ENCODE data around the gene SARNP.

Gene SARNP

GRCh38 chr12:55723516-55724225 is 93.9 kb downstream of the SARNP start:
- DNase-seq: no peak

DNA sequence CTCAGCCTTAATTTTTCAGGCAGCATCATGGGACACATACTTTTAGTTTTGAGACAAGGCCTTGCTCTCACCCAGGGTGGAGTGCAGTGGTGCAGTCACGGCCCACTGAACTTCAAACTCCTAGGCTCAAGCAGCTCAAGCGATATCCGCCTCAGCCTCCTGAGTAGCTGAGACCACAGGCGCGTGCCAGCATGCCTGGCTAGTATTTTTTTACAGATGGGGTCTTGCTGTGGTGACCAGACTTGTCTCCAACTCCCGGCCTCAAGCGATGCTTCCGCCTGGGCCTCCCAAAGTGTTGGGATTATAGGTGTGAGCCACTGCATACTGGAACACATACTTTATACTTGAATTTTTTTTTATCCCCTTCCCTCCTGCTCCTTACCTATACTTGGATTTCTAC is 94.6 kb downstream of the SARNP start:
- DNase-seq: no peak

- DNase-seq: no peak
Measured at GRCh38 chr12:55721601-55722213, 95.8 kb downstream of the SARNP start.

DNA sequence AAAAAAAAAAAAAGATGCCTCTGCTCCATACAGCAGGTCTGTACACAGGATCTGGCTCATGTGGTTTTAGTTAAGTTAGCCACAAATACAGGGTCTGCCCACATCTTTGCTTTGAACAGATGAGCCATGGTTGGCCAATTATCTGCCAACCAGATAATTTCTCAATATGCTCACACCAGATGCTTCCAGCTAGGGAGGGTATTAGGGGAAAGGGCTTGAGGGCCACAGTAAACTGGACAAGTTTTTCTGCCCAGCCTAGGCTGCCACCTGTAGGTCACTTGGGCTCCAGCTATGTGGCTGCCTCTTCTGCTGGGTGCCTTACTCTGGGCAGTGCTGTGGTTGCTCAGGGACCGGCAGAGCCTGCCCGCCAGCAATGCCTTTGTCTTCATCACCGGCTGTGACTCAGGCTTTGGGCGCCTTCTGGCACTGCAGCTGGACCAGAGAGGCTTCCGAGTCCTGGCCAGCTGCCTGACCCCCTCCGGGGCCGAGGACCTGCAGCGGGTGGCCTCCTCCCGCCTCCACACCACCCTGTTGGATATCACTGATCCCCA is 96.6 kb downstream of the SARNP start:
- DNase-seq: no peak

DNA sequence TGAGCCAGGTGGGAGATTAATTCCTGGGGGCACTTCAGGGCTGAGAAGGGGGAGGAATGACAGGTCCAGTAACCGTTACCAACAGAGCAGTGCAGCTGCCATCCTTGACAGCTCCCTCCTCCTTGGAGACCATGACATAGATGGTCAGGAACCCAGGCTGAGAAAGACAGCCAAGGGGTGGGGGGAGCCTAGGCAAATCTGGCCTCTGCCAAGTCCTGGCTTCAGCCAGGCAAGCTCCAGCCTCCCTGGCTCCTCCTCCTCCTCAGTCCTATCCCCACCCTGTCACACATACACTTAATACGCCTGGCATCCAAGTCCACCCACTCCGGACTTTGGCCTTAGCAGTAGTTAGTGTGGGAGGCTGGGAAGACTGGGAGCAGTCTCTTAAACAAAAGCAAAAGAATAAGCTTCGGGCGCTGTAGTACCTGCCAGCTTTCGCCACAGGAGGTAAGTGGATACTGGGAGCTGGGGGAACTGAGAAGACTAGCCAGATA is 97.4 kb downstream of the SARNP start, which contains the start of gene RDH5:
RDH5 (plus strand) TSS at position 323 of the 494 bp plus-strand sequence. CDS start 792 bp downstream, outside the sequence.
- DNase-seq: no peak

DNA sequence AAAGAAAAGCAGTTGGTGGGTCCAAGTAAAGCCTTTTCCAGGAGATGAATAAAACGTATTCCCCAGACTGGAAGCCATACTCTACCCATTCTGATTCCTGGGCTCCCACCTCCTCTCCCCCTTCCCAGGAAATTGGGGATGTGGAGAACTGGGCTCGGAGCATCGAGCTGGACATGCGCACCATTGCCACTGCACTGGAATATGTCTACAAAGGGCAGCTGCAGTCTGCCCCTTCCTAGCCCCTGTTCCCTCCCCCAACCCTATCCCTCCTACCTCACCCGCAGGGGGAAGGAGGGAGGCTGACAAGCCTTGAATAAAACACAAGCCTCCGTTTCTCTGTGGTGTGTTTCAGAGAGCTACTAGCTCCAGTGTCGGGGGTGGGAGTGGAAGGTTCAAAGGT is 98.2 kb downstream of the SARNP start:
- no peak for DNase-seq

DNA sequence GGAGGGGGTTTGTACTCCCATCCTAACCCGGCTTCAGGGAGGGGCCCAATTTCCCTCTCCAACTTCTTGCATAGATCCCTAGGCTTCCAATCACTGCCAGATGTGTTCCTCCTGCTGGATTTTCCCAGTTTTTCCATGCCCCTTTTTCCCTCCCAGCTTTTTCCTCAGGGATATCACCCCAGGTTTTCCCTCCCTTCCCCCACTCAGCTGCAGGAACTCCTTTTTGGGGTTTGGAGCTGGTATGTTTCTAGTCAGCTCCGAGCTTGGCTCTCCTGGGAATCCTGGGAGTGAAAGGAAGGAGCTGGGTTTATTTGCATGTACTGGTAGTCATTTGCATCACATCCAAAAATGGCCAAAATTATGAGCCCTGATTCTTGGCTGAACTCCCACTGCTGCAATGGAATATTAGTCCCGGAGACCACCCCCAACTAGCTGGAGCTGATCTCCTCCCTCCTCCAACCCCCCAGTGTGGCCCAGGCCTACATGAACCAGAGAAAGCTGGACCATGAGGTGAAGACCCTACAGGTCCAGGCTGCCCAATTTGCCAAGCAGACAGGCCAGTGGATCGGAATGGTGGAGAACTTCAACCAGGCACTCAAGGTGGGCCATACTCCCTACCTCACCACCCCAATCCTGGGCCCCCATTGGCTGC is 98.8 kb downstream of the SARNP start:
- DNase-seq: no peak

GRCh38 chr12:55718015-55718414 is 99.5 kb downstream of the SARNP start:
- no peak for DNase-seq

- DNase-seq: peak; percentile 38 to 54
Measured at GRCh38 chr12:55717011-55718007, 100.2 kb downstream of the SARNP start.

DNA sequence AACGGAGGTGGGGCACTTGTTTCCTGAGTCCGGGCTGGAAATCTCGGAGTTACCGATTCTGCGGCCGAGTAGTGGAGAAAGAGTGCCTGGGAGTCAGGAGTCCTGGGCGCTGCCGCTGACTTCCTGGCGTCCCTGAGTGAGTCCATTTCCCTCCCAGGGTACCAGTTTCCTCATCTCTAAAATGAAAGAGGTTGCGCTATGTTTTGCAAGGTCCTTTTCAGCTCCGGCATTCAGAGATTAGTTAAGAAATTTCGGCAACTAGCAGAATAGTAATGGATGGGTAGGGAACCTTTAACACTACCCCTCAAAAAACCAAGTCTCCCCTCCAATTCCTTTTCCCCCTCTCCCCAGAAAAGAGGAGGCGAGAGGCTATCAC is 101.0 kb downstream of the SARNP start:
- no peak for DNase-seq

DNA sequence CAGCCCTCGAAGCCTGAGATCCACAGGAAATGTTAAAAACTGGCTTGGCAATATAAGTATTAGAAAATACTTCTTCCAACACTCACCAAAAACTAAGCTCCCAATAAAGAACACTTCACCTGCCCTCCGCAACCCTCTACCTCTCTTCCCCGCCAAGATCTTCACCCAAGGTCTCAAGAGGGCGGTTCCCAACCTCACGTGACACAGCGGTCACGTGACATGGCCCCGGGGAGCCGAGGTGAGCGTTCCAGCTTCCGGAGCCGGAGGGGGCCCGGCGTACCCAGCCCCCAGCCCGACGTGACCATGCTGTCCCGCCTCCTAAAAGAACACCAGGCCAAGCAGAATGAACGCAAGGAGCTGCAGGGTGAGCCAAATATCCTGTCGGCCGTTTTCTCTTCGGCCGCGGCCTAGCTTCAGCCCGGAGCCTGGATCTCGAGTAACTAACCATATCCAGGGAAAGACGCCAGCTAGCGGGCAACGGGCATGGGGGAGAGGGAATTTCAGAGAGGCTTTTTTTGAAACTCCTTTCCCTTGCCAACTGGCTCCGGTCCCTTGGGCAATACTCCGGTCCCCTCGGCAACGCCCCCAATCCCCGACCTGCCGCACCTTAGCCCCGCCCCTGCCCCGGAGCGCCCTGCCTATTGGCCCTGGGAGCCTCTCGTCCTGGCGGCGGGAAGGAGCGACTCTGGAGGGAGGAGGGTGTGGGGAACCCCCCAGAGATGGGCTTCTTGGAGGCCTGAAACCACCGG is 101.5 kb downstream of the SARNP start, which contains the start of gene BLOC1S1:
BLOC1S1 (plus strand) TSS at position 214 of the 749 bp plus-strand sequence; CDS start at position 220, 6 bp downstream.
- peak; percentile 98 for DNase-seq

- no peak for DNase-seq
Measured at GRCh38 chr12:55715169-55715764, 102.3 kb downstream of the SARNP start.

DNA sequence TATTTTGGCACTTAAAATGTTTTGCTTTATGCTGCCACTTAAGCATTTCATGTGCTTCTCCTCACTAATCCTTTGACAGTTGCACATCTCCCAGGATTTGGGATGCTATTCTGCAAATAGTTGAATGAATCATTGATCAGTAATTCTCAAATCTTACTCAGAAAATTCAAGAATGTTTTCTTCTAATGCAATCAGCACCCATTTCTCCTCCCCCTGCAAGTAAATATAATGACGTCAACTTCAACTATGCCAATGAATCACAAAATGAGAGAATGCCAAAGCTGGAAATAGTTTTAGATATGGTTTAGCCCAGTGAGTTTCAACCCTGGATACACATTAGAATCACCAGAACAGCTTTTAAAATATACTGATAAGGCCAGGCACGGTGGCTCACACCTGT is 103.8 kb downstream of the SARNP start:
- DNase-seq: no peak

GRCh38 chr12:55712700-55713415 is 104.7 kb downstream of the SARNP start:
- no peak for DNase-seq

GRCh38 chr12:55711786-55712553 is 105.6 kb downstream of the SARNP start:
- DNase-seq: no peak

DNA sequence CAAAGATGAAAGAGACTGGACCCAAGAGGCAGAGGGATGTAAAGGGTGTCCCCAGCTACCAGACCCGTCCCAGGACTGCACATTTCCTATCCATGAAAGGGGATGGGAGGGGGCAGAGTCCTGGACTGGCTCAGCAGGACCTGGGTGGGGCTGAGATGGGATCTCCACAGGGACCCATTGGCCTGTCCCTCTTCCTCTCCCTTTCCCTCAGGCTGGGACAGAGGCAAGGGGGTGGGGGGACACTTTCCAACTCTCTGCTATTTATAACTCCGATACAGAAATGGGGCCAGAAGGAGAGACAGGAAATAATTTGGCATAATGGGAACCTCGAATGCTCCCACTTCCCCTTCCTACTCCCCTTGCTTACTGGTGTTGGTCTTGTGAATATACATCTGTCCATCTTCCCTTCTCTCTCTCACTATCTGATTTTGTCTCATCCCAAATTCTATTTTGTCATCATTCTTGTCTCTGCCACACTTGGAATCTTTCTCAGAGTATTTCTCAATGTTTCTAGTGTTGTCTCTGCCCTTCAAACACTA is 108.8 kb downstream of the SARNP start:
- no peak for DNase-seq

DNA sequence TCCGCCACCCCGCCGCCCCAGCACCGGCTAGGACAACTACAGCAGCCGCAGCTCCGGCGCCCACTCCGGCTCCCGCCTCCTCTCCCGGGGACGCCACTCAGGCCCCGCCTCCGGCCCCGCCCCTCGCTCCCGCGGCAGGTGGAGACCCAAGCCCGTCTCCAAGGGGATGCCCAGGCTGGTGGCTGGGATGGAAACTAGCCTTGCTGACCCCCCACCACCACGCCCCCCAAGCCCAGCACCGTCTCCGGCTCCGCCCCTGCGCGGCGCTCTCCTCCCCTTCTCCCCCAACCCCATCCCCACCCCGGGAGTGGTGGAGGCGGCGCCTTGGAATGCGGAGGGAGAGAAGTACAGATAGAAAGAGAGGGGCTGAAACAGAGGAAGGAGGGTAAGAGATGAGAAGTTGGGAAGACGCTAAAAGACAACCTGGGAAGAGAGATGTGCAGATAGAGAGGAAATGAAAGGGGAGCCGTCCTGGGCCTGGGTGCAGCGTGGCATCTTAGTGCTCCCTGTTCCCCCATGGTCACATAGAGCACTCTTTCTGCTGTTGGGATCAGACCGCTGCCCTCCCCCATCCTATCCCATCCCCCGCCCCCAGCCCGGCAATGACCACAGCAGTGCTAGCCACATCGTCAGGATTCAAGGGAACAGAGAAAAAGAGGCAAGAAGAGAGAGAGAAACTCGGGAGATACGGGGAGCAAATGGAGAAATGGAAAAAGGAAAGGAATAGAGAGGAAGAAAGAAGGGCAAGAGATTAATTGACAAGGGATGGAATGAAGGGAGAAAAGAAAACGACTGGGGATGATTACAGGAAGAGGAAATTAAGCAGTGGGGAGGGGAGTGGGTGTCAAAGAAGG is 109.5 kb downstream of the SARNP start, which contains the start of gene ITGA7:
ITGA7 (minus strand) TSS at position 64 of the 854 bp plus-strand sequence. CDS start 222 bp downstream, outside the sequence.
- peak; percentile 74 to 78 for DNase-seq
